HCT116 (cell line): ENCODE measurements around the gene CDH1.

Source experiments
- EGR1 ChIP-seq: IDR thresholded peaks from 2 replicates; pipeline ENCODE4 v1.6.1; 2012; ENCODE audit warnings: low read depth
- ELF1 ChIP-seq: IDR thresholded peaks from 2 replicates; pipeline ENCODE4 v1.6.1; 2012; ENCODE audit warnings: low read depth, borderline replicate concordance
- POLR2A ChIP-seq: IDR thresholded peaks from 2 replicates; pipeline ENCODE4 v1.7.0; 2011; ENCODE audit warnings: borderline replicate concordance; ENCODE audit not compliant: insufficient read depth, insufficient read length; ENCODE audit errors: extremely low read depth
- TF ChIP-seq, protein P1 (sequence below), 3 experiments: fragments of 200-600 bp in 1 of 3; sonication (generic) in 1 of 3; IDR thresholded peaks in 2 of 3; conservative IDR thresholded peaks in 1 of 3; 2 replicates each; pipeline ENCODE4 v1.5.1; 2012 to 2017; ENCODE audit warnings: low read depth in 2 of 3, low read length in 2 of 3, antibody characterized with exemption in 1 of 3, borderline replicate concordance in 1 of 3, control low read depth in 1 of 3, mild to moderate bottlenecking in 1 of 3, mixed read lengths in 1 of 3, mixed run types in 1 of 3, moderate library complexity in 1 of 3; ENCODE audit not compliant: insufficient read depth in 1 of 3

DNA sequence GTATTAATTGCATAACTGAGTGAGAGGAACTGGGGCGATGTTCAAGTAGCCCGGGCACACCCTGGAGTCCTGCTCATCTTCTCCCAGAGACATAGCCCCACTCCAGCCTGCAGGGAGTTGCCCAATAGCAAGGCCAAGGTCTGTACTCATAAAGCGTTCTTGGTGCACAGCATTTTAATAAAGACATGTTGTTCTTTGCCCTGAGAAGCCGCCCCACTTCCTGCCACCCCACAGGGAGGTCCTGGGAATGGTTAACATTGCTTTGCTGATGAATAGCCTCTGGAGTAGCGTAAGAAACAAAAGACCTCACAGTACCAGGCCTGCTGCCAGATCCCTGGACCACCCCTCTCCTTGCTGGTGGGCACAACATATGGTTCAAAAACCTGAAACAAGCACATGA lies 21.6 kb upstream of the CDH1 start:
- TF ChIP-seq POLR2A (no peak), ELF1 (no peak), EGR1 (no peak)
- TF ChIP-seq, protein P1, sequence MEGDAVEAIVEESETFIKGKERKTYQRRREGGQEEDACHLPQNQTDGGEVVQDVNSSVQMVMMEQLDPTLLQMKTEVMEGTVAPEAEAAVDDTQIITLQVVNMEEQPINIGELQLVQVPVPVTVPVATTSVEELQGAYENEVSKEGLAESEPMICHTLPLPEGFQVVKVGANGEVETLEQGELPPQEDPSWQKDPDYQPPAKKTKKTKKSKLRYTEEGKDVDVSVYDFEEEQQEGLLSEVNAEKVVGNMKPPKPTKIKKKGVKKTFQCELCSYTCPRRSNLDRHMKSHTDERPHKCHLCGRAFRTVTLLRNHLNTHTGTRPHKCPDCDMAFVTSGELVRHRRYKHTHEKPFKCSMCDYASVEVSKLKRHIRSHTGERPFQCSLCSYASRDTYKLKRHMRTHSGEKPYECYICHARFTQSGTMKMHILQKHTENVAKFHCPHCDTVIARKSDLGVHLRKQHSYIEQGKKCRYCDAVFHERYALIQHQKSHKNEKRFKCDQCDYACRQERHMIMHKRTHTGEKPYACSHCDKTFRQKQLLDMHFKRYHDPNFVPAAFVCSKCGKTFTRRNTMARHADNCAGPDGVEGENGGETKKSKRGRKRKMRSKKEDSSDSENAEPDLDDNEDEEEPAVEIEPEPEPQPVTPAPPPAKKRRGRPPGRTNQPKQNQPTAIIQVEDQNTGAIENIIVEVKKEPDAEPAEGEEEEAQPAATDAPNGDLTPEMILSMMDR (IDR thresholded peaks at IDR 0.05 in 2 of 3, conservative IDR thresholded peaks at IDR 0.05 in 1 of 3; ENCODE audit: borderline replicate concordance in 1 of 3, insufficient read depth in 1 of 3, low read depth in 2 of 3, low read length in 2 of 3), result no peak
